Measurements from ENCODE around the gene LBHD2.

Gene LBHD2

GRCh38 chr14:103130965-103131364 is 47.0 kb downstream of the LBHD2 start:
- in situ Hi-C loops (cut with HindIII; ENCODE audit: low pct_unique_long_range_greater_than_20kb, low sequenced_read_pairs): no loop called here
- no peak for TF ChIP-seq JUND (IDR thresholded peaks at IDR 0.05; ENCODE audit: low read depth)
- no peak for DNase-seq (ENCODE audit: low read depth in 1 of 2, low spot score in 1 of 2)

- in situ Hi-C loops (cut with HindIII; ENCODE audit: low pct_unique_long_range_greater_than_20kb, low sequenced_read_pairs): no loop called here
- no peak for DNase-seq (ENCODE audit: low read depth in 1 of 2, low spot score in 1 of 2)
- no peak for TF ChIP-seq JUND (IDR thresholded peaks at IDR 0.05; ENCODE audit: low read depth)
Measured at GRCh38 chr14:103131580-103131979, 47.6 kb downstream of the LBHD2 start.

DNA sequence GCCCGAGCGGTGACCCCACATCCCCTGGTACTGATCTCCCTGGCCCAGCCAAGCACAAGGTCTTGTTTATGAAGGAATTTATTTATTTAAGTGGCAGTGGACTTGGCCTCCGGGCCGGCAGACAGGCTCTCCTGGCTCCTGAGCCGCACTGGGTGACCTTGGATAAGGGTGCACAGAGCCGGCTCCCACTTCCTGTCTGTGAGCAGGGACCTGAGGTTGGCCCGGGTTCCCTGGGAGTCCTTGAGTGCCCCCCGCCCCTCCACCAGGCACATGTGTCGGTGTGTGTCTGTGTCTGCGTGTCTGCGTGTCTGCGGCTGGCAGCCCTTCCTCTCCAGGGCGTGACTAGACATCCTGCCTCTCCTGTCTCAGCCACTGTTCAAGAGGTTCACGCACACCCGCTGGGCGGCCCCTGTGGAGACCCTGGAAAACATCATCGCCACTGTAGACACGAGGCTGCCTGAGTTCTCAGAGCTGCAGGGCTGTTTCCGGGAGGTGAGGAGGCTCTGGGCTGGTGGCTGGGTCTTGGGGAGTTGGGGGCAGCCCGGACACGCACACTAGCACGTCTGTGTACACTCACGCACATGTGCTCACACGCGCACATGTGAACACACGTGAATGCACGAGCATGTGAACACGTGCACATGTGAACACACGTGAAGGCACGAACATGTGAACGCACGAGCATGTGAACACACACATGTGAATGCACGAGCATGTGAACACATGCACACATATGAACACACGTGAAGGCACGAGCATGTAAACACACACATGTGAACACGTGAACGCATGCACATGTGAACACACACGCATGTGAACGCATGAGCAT is 48.6 kb downstream of the LBHD2 start:
- TF ChIP-seq JUND (IDR thresholded peaks at IDR 0.05; ENCODE audit: low read depth): no peak
- DNase-seq (ENCODE audit: low read depth in 1 of 2, low spot score in 1 of 2): no peak
- in situ Hi-C loops (cut with HindIII; ENCODE audit: low pct_unique_long_range_greater_than_20kb, low sequenced_read_pairs): no loop called here

DNA sequence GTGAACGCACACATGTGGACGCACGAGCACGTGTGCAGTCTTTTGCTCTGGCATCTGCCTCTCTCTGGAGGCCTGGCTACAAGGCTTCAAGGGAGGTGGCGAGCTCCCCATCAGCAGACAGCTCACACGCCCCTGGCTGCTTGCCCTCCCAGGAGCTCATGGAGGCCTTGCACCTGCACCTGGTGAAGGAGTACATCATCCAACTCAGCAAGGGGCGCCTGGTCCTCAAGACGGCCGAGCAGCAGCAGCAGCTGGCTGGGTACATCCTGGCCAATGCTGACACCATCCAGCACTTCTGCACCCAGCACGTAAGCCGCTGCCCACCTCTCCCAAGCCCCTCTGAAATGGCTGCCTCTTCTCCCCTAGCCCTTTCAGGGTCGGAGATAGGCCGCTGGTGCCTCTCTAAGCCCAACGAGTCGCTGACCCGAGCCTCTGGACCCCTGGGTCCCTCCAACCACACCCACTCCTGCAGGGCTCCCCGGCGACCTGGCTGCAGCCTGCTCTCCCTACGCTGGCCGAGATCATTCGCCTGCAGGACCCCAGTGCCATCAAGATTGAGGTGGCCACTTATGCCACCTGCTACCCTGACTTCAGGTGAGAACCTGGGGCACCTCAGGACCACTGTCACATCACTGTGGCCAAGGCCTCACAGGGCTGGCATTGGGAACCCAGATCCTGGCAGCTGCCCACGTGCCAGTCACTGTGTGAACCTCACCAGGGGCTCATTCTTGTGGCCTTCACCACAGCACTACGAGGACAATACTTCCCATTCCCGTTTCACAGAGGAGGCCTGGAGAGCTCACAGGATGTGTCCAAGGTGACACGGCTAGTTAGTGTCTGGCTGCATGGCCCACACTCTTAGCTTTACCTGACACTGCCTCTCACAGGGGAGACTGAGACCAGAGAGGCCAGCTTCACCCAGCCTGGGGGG is 49.5 kb downstream of the LBHD2 start:
- no peak for TF ChIP-seq JUND (IDR thresholded peaks at IDR 0.05; ENCODE audit: low read depth)
- in situ Hi-C loops (cut with HindIII; ENCODE audit: low pct_unique_long_range_greater_than_20kb, low sequenced_read_pairs): no loop called here
- DNase-seq (ENCODE audit: low read depth in 1 of 2, low spot score in 1 of 2): no peak

DNA sequence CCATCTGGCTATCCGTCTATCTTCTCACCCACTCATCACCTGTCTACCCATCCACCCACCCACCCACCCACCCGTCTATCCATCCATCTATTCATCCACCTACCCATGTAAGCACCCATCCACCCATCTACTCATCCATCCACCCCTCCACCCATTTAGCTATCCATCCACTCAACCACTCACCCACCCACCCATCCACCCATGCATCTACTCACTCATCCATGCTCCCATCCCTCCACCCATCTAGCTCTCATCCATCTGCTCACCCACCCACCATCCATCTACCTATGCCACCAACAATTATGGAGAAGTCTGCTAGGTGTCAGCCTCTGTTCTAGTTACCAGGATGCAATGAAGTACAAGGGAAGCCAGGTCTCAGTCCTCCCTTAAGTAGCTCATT is 50.4 kb downstream of the LBHD2 start:
- no peak for TF ChIP-seq JUND (IDR thresholded peaks at IDR 0.05; ENCODE audit: low read depth)
- DNase-seq (ENCODE audit: low read depth in 1 of 2, low spot score in 1 of 2): no peak
- in situ Hi-C loops (cut with HindIII; ENCODE audit: low pct_unique_long_range_greater_than_20kb, low sequenced_read_pairs): no loop called here

DNA sequence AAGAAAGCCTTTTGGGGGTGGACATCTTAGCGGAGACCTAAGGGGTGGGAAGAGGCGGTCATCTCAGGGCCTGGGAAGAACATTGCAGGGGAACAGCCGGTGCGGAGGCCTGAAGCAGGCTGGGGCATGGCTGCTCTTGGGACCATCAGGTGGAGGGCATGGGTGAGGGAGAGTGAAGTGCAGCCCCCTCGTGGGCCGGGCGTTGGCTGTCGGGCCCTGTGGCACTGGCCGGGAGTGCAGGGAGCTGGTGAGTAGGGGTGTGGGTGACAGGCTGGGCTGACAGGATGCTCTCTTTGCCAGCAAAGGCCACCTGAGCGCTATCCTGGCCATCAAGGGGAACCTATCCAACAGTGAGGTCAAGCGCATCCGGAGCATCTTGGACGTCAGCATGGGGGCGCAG is 50.9 kb downstream of the LBHD2 start:
- no peak for DNase-seq (ENCODE audit: low read depth in 1 of 2, low spot score in 1 of 2)
- no peak for TF ChIP-seq JUND (IDR thresholded peaks at IDR 0.05; ENCODE audit: low read depth)
- in situ Hi-C loops (cut with HindIII; ENCODE audit: low pct_unique_long_range_greater_than_20kb, low sequenced_read_pairs): no loop called here

DNA sequence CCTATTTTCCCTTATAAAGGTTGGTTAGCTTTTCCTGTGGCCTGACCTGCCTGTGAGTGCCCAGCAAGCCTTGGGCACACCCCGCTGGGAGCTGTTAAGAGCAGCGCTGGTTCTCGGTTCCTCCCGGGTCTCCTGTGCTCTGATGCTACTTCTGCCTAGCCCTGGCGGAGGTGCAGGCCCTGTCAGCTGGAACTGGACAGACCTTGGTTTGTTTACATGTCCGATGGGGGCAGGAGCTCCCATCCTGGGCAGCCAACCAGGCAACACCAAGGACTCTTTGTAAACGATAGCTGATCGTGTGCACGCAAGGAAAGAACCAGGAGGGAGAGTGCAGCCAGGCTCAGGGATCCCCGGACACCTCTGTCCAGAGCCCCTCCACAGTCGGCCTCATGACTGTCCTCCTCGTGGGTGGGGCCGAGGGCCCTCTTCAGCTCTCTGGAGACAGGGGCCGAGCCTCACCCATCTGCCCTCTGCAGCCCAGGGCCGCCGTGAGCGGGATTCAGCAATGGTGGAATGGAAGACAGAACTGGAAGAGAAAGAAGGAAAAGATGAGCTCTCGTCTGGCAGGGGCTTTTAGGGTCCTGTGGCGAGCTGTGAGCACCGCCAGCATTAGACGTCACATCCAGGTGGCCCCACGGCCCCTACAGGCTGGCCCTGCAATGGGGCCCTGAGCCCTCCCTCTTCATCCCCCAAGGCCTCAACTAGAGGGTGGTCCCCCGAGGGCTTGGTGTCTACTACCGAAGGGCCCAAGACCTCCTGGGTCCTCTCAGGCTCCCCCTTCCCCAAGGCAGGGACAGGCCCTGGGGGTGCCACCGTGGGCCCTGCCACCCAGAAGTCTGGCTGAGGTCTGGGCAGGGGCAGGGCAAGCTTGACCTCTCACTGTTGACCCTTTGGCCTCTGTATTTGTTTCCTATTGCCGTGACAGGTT is 51.6 kb downstream of the LBHD2 start:
- in situ Hi-C loops (cut with HindIII; ENCODE audit: low pct_unique_long_range_greater_than_20kb, low sequenced_read_pairs): no loop called here
- TF ChIP-seq JUND (IDR thresholded peaks at IDR 0.05; ENCODE audit: low read depth): no peak
- no peak for DNase-seq (ENCODE audit: low read depth in 1 of 2, low spot score in 1 of 2)

DNA sequence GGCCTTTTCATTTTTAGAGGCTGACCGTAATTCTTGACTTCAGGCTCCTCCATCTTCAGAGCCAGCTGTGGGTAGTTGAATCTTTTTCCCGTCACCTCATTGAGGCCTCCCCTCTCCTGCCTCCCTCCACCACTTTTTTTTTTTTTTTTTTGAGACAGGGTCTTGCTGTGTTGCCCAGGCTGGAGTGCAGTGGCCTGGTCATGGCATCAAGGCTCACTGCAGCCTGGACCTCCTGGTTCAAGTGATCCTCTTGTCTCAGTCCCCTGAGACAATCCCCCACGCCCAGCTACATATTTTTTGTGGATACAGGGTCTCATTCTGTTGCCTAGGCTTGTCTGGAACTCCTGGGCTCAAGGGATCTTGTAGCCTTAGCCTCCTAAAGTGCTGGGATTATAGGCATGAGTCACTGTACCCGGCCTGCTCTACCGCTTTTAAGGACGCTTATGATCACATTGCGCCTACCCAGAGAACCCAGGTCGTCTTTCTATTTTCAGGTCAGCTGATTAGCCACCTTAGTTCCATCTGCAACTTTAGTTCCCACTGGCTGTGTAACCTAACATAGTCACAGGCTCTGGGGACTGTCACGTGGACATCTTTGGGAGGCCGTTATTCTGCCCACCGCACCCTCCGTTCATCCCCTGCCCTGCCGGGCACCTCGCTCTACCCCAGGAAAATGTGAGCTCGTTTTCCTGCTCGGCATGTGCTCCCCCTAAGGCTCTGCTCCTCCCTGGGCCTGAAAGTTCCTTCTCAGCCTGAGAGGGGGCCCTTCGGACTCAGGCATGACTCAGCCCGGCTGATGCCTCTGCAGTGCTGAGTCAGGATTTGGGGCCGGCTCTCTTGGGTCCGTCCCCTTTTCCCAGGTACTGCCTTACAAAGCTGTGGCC is 52.6 kb downstream of the LBHD2 start:
- in situ Hi-C loops (cut with HindIII; ENCODE audit: low pct_unique_long_range_greater_than_20kb, low sequenced_read_pairs): no loop called here
- no peak for DNase-seq (ENCODE audit: low read depth in 1 of 2, low spot score in 1 of 2)
- TF ChIP-seq JUND (IDR thresholded peaks at IDR 0.05; ENCODE audit: low read depth): no peak

DNA sequence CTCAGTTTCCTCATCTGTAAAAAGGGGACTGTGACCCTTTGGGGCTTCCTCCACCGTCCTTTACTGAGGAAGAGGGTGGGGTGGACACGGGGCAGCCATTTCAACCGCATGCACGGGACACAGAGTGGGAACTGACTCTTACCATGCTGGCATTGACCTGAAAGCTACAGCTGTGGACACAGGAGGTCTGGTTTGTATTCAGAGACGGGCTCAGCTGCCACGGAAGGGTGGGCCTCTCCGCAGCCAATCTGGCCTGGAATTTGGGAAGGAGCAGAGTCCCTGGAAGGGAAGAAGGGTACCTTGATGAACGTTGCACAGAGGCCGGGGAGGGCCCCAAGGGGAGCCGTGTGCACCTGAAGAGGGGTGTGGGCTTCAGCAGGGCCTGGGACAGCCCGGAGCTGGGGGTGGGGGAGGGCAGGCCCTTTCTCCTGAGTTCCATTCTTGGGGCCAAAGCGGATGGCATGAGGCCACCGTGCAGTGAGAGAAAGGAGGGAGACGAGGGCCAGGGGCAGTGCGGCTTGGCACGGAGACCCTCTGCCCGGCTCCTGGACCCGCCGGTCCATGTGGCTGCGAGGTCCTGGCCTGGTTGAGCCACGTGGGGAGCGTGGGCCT is 53.8 kb downstream of the LBHD2 start:
- in situ Hi-C loops (cut with HindIII; ENCODE audit: low pct_unique_long_range_greater_than_20kb, low sequenced_read_pairs): no loop called here
- DNase-seq (ENCODE audit: low read depth in 1 of 2, low spot score in 1 of 2): no peak
- no peak for TF ChIP-seq JUND (IDR thresholded peaks at IDR 0.05; ENCODE audit: low read depth)

- in situ Hi-C loops (cut with HindIII; ENCODE audit: low pct_unique_long_range_greater_than_20kb, low sequenced_read_pairs): no loop called here
- TF ChIP-seq JUND (IDR thresholded peaks at IDR 0.05; ENCODE audit: low read depth): no peak
- DNase-seq (ENCODE audit: low read depth in 1 of 2, low spot score in 1 of 2): no peak
Measured at GRCh38 chr14:103138301-103139131, 54.5 kb downstream of the LBHD2 start.

All from T47D (cell line).